Measurements from ENCODE around the gene P4HA3. TPM values are rescaled to one million over a fixed set of nuclear protein-coding genes. Genes with fewer than 3 reads are reported as not detected.

The P4HA3 gene
- total RNA-seq, 3 donors from 2014 or later (not counting 1 experiment from before 2014, with no cell fraction given): not detected

DNA sequence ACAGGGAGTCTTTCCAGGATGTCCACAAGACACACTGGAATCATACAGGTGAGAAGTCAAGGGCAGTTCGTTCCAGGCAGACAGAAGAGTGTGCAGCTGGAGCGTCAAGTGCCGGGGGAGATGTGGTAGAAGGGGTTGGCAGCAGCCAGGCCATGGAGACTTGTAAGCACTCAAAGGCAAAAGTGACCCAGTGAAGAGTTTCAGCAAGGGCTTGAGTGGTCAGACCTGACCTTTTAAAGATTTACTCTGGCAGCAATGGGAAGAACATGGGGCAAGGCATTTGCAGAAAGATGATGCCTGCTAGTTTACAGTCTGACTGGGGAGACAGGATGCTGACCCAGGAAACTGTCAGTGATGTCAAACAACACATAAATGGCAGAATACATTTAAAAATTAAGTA is 29.0 kb downstream of the P4HA3 start:
- no peak overlapping the region for H3K27ac Mint-ChIP-seq
- Histone ChIP-seq H3K9me3 (ENCODE audit: control insufficient read depth, insufficient read depth, low read length) (no peaks in the 10 kb centered on the region), H3K4me1 (ENCODE audit: control insufficient read depth, insufficient read depth, low read length) (no peaks in the 10 kb centered on the region), H3K4me3 (ENCODE audit: low read length) (no peak overlapping the region), H3K36me3 (ENCODE audit: control insufficient read depth, insufficient read depth, low read length) (no peaks in the 10 kb centered on the region), H3K27me3 (ENCODE audit: control insufficient read depth, insufficient read depth, low read length) (no peaks in the 10 kb centered on the region), H3K27ac (ENCODE audit: low read length) (no peak overlapping the region)
- ATAC-seq (no peak), DNase-seq (no peak)
- 90% methylated on average over 3 of the region's 3 CpGs for WGBS (ENCODE audit: insufficient coverage)
- H3K27me3 Mint-ChIP-seq (ENCODE audit: low read depth in 2 of 2): peaks cover 12 to 23% of the 10 kb centered on the region in 2 donors
- no peak overlapping the region for H3K4me3 Mint-ChIP-seq
- no peaks in the 10 kb centered on the region for H3K4me1 Mint-ChIP-seq
- intact Hi-C loops (cut with micrococcal nuclease): no loop called here
- no peaks in the 10 kb centered on the region for H3K36me3 Mint-ChIP-seq
- no peaks in the 10 kb centered on the region for H3K9me3 Mint-ChIP-seq
- TF ChIP-seq, protein P1, sequence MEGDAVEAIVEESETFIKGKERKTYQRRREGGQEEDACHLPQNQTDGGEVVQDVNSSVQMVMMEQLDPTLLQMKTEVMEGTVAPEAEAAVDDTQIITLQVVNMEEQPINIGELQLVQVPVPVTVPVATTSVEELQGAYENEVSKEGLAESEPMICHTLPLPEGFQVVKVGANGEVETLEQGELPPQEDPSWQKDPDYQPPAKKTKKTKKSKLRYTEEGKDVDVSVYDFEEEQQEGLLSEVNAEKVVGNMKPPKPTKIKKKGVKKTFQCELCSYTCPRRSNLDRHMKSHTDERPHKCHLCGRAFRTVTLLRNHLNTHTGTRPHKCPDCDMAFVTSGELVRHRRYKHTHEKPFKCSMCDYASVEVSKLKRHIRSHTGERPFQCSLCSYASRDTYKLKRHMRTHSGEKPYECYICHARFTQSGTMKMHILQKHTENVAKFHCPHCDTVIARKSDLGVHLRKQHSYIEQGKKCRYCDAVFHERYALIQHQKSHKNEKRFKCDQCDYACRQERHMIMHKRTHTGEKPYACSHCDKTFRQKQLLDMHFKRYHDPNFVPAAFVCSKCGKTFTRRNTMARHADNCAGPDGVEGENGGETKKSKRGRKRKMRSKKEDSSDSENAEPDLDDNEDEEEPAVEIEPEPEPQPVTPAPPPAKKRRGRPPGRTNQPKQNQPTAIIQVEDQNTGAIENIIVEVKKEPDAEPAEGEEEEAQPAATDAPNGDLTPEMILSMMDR (IDR thresholded peaks at IDR 0.05): no peak

DNA sequence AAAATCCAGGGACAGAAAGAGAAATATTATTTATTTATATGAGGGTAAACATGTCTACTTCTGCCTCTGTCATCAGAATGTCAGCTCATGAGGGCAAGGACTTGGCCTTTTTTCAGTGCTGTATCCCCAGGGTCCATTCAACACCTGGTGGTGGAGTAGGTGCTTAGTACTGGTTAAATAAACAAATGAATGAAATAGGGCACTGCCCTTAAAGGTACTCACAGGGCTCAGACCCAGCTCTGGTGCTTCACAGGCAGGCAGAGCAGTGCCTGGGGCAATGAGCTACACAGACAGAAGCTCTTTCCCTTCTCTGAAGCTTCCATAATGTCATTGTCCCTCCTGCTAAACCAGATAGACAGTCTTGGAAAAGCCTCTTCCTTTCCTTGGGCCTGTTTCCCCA is 30.9 kb downstream of the P4HA3 start:
- intact Hi-C loops (cut with micrococcal nuclease): no loop called here
- no peak overlapping the region for H3K4me3 ChIP-seq (ENCODE audit: low read length)
- no peaks in the 10 kb centered on the region for H3K36me3 ChIP-seq (ENCODE audit: control insufficient read depth, insufficient read depth, low read length)
- ATAC-seq (no peak), DNase-seq (no peak)
- no peaks in the 10 kb centered on the region for H3K36me3 Mint-ChIP-seq
- no peaks in the 10 kb centered on the region for H3K9me3 Mint-ChIP-seq
- no peak overlapping the region for H3K27ac Mint-ChIP-seq
- H3K4me1 ChIP-seq (ENCODE audit: control insufficient read depth, insufficient read depth, low read length): no peaks in the 10 kb centered on the region
- H3K9me3 ChIP-seq (ENCODE audit: control insufficient read depth, insufficient read depth, low read length): no peaks in the 10 kb centered on the region
- no peak overlapping the region for H3K4me3 Mint-ChIP-seq
- H3K27me3 Mint-ChIP-seq (ENCODE audit: low read depth in 2 of 2): peaks cover 13 to 30% of the 10 kb centered on the region in 2 donors
- H3K4me1 Mint-ChIP-seq: no peaks in the 10 kb centered on the region
- H3K27ac ChIP-seq (ENCODE audit: low read length): no peak overlapping the region
- TF ChIP-seq, protein P1 (IDR thresholded peaks at IDR 0.05): no peak
- no peaks in the 10 kb centered on the region for H3K27me3 ChIP-seq (ENCODE audit: control insufficient read depth, insufficient read depth, low read length)

DNA sequence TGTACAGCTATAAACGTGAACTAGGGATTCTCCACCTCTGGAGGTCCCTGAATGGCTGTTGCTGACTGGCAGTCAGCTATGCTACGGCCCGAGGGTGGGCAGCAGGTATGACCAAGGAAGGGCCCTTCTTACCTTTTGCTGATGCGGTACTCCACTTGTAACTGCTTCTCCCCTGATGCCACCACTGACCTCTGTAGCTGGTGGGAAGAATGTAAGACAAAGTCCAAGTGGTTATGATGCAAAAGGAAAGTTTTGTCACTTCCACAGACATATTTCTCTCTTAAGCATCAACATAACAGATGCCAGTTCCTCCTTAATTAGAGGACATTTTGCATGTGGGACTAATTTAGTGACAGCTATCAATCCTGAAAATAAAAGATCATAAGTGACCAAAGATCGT is 32.2 kb downstream of the P4HA3 start:
- Mint-ChIP-seq H3K36me3 (no peaks in the 10 kb centered on the region), H3K27ac (no peak overlapping the region), H3K9me3 (no peaks in the 10 kb centered on the region), H3K4me3 (no peak overlapping the region), H3K4me1 (no peaks in the 10 kb centered on the region), H3K27me3 (ENCODE audit: low read depth in 2 of 2) (peaks cover 10 to 34% of the 10 kb centered on the region in 2 donors)
- TF ChIP-seq, protein P1 (IDR thresholded peaks at IDR 0.05): no peak
- Histone ChIP-seq H3K27ac (ENCODE audit: low read length) (no peak overlapping the region), H3K9me3 (ENCODE audit: control insufficient read depth, insufficient read depth, low read length) (no peaks in the 10 kb centered on the region), H3K36me3 (ENCODE audit: control insufficient read depth, insufficient read depth, low read length) (no peaks in the 10 kb centered on the region), H3K4me1 (ENCODE audit: control insufficient read depth, insufficient read depth, low read length) (no peaks in the 10 kb centered on the region), H3K27me3 (ENCODE audit: control insufficient read depth, insufficient read depth, low read length) (no peaks in the 10 kb centered on the region), H3K4me3 (ENCODE audit: low read length) (no peak overlapping the region)
- DNase-seq (no peak), ATAC-seq (no peak)
- 92% methylated on average over 5 of the region's 5 CpGs for WGBS (ENCODE audit: insufficient coverage)
- intact Hi-C loops (cut with micrococcal nuclease): no loop called here

DNA sequence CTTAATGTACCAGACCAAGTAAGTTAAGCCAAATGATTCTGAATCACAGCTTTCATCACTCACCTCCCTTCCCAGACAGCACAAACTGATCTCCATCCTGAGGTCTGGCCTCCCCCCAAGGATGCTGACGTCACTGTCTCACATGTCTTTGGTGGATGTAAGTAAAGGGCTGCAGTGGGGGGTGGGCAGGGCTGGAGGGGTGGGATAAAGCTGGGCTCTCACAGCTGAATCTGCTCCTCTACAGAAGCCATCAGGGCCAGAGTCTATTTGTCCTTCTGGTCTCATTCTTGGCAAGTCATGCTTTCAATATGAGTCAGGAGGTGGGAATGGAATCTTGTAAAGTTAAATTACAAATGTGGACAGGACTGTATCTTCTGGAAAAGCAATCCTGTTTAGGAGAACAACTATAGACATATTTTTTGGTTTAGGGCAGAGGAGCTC is 32.7 kb downstream of the P4HA3 start:
- ATAC-seq (no peak), DNase-seq (no peak)
- Histone ChIP-seq H3K9me3 (ENCODE audit: control insufficient read depth, insufficient read depth, low read length) (no peaks in the 10 kb centered on the region), H3K4me1 (ENCODE audit: control insufficient read depth, insufficient read depth, low read length) (no peaks in the 10 kb centered on the region), H3K4me3 (ENCODE audit: low read length) (no peak overlapping the region), H3K36me3 (ENCODE audit: control insufficient read depth, insufficient read depth, low read length) (no peaks in the 10 kb centered on the region), H3K27me3 (ENCODE audit: control insufficient read depth, insufficient read depth, low read length) (no peaks in the 10 kb centered on the region), H3K27ac (ENCODE audit: low read length) (no peak overlapping the region)
- Mint-ChIP-seq H3K4me3 (no peak overlapping the region), H3K4me1 (no peaks in the 10 kb centered on the region), H3K36me3 (no peaks in the 10 kb centered on the region), H3K9me3 (no peaks in the 10 kb centered on the region), H3K27ac (no peak overlapping the region), H3K27me3 (ENCODE audit: low read depth in 2 of 2) (peaks cover 10 to 34% of the 10 kb centered on the region in 2 donors)
- TF ChIP-seq, protein P1 (IDR thresholded peaks at IDR 0.05): no peak
- intact Hi-C loops (cut with micrococcal nuclease): no loop called here
- 83% methylated on average over 1 of the region's 1 CpG for whole genome bisulfite sequencing (ENCODE audit: insufficient coverage)
